Measurements from ENCODE around the gene C9orf57. TPM values are rescaled to one million over a fixed set of nuclear protein-coding genes. Genes with fewer than 3 reads are reported as not detected.
"Not testable (repeated sequence)": the region's sequence is repeated elsewhere in the genome, so short reads cannot be mapped to it uniquely, and the experiment has no call there.

Gene C9orf57
- total RNA-seq, result not detected in 2 replicates

GRCh38 chr9:72060513-72060912, at the start of gene C9orf57:
Gene C9orf57, minus strand, starts transcription at chr9:72060613. Its CDS starts 1,282 bp downstream, at chr9:72059331.
- intact Hi-C loops (cut with micrococcal nuclease), result no loop called here
- H3K27ac Mint-ChIP-seq, result no peak within 1 kb of the TSS
- no peaks in the 10 kb centered on the region for H3K9me3 Mint-ChIP-seq
- DNase-seq (ENCODE audit: low spot score), result no peak
- no peaks in the 10 kb centered on the region for H3K27me3 Mint-ChIP-seq (ENCODE audit: insufficient read depth)
- no peaks in the 10 kb centered on the region for H3K4me1 Mint-ChIP-seq (ENCODE audit: low read depth)
- H3K36me3 Mint-ChIP-seq (ENCODE audit: low read depth), result no peaks in the 10 kb centered on the region
- H3K4me3 Mint-ChIP-seq, result no peak within 1 kb of the TSS

GRCh38 chr9:72102520-72102919, 42.1 kb upstream of the C9orf57 start:
- Mint-ChIP-seq H3K4me1 (ENCODE audit: low read depth) (no peaks in the 10 kb centered on the region), H3K27me3 (ENCODE audit: insufficient read depth) (no peaks in the 10 kb centered on the region), H3K27ac (no peak overlapping the region), H3K9me3 (no peaks in the 10 kb centered on the region), H3K4me3 (no peak overlapping the region), H3K36me3 (ENCODE audit: low read depth) (no peaks in the 10 kb centered on the region)
- no peak for DNase-seq (ENCODE audit: low spot score)
- intact Hi-C loops (cut with micrococcal nuclease), result no loop called here

GRCh38 chr9:72095520-72095919, 35.1 kb upstream of the C9orf57 start:
- DNase-seq (ENCODE audit: low spot score); H3K27me3 Mint-ChIP-seq (ENCODE audit: insufficient read depth); H3K9me3 Mint-ChIP-seq; H3K4me1 Mint-ChIP-seq (ENCODE audit: low read depth); H3K27ac Mint-ChIP-seq; intact Hi-C loops (cut with micrococcal nuclease); H3K36me3 Mint-ChIP-seq (ENCODE audit: low read depth); H3K4me3 Mint-ChIP-seq: not testable (repeated sequence)

- intact Hi-C loops (cut with micrococcal nuclease), result no loop called here
- no peaks in the 10 kb centered on the region for H3K9me3 Mint-ChIP-seq
- no peaks in the 10 kb centered on the region for H3K36me3 Mint-ChIP-seq (ENCODE audit: low read depth)
- H3K4me3 Mint-ChIP-seq, result no peak overlapping the region
- H3K4me1 Mint-ChIP-seq (ENCODE audit: low read depth), result no peaks in the 10 kb centered on the region
- no peaks in the 10 kb centered on the region for H3K27me3 Mint-ChIP-seq (ENCODE audit: insufficient read depth)
- no peak for DNase-seq (ENCODE audit: low spot score)
- no peak overlapping the region for H3K27ac Mint-ChIP-seq
Measured at GRCh38 chr9:72092820-72093219, 32.4 kb upstream of the C9orf57 start.

- H3K27ac Mint-ChIP-seq, result no peak overlapping the region
- peaks cover 3% of the 10 kb centered on the region for H3K27me3 Mint-ChIP-seq (ENCODE audit: insufficient read depth)
- H3K4me1 Mint-ChIP-seq (ENCODE audit: low read depth), result no peaks in the 10 kb centered on the region
- intact Hi-C loops (cut with micrococcal nuclease), result no loop called here
- no peak overlapping the region for H3K4me3 Mint-ChIP-seq
- no peaks in the 10 kb centered on the region for H3K36me3 Mint-ChIP-seq (ENCODE audit: low read depth)
- no peak for DNase-seq (ENCODE audit: low spot score)
- no peaks in the 10 kb centered on the region for H3K9me3 Mint-ChIP-seq
Measured at GRCh38 chr9:72089451-72090130, 29.2 kb upstream of the C9orf57 start.

GRCh38 chr9:72082536-72082935, 22.1 kb upstream of the C9orf57 start:
- intact Hi-C loops (cut with micrococcal nuclease), result no loop called here
- H3K4me3 Mint-ChIP-seq, result no peak overlapping the region
- no peaks in the 10 kb centered on the region for H3K36me3 Mint-ChIP-seq (ENCODE audit: low read depth)
- no peak for DNase-seq (ENCODE audit: low spot score)
- peaks cover 3% of the 10 kb centered on the region for H3K27me3 Mint-ChIP-seq (ENCODE audit: insufficient read depth)
- no peaks in the 10 kb centered on the region for H3K9me3 Mint-ChIP-seq
- H3K27ac Mint-ChIP-seq, result no peak overlapping the region
- no peaks in the 10 kb centered on the region for H3K4me1 Mint-ChIP-seq (ENCODE audit: low read depth)

GRCh38 chr9:72074666-72075065, 14.3 kb upstream of the C9orf57 start:
- not testable (repeated sequence) for H3K27me3 Mint-ChIP-seq (ENCODE audit: insufficient read depth)

GRCh38 chr9:72065076-72065475, 4.7 kb upstream of the C9orf57 start:
- no peak for DNase-seq (ENCODE audit: low spot score)
- no peaks in the 10 kb centered on the region for H3K27me3 Mint-ChIP-seq (ENCODE audit: insufficient read depth)
- no peaks in the 10 kb centered on the region for H3K4me1 Mint-ChIP-seq (ENCODE audit: low read depth)
- H3K27ac Mint-ChIP-seq, result no peak overlapping the region
- no peaks in the 10 kb centered on the region for H3K9me3 Mint-ChIP-seq
- intact Hi-C loops (cut with micrococcal nuclease), result no loop called here
- no peak overlapping the region for H3K4me3 Mint-ChIP-seq
- no peaks in the 10 kb centered on the region for H3K36me3 Mint-ChIP-seq (ENCODE audit: low read depth)

More at GRCh38 chr9:72074666-72075065, 14.3 kb upstream of the C9orf57 start:
- H3K4me3 Mint-ChIP-seq; DNase-seq (ENCODE audit: low spot score); H3K9me3 Mint-ChIP-seq; H3K4me1 Mint-ChIP-seq (ENCODE audit: low read depth); H3K27ac Mint-ChIP-seq; intact Hi-C loops (cut with micrococcal nuclease); H3K36me3 Mint-ChIP-seq (ENCODE audit: low read depth): not testable (repeated sequence)

GRCh38 chr9:72052122-72052521, 8.3 kb downstream of the C9orf57 start:
- no peak overlapping the region for H3K27ac Mint-ChIP-seq
- no peaks in the 10 kb centered on the region for H3K4me1 Mint-ChIP-seq (ENCODE audit: low read depth)
- H3K4me3 Mint-ChIP-seq, result no peak overlapping the region

GRCh38 chr9:72048850-72049249, 11.6 kb downstream of the C9orf57 start:
- intact Hi-C loops (cut with micrococcal nuclease), result no loop called here

More at GRCh38 chr9:72052122-72052521, 8.3 kb downstream of the C9orf57 start:
- no peaks in the 10 kb centered on the region for H3K36me3 Mint-ChIP-seq (ENCODE audit: low read depth)
- H3K9me3 Mint-ChIP-seq, result no peaks in the 10 kb centered on the region
- intact Hi-C loops (cut with micrococcal nuclease), result no loop called here
- DNase-seq (ENCODE audit: low spot score), result no peak
- H3K27me3 Mint-ChIP-seq (ENCODE audit: insufficient read depth), result no peaks in the 10 kb centered on the region

GRCh38 chr9:72046630-72047456, 13.6 kb downstream of the C9orf57 start:
- H3K9me3 Mint-ChIP-seq, result no peaks in the 10 kb centered on the region
- H3K4me3 Mint-ChIP-seq, result no peak overlapping the region
- H3K36me3 Mint-ChIP-seq (ENCODE audit: low read depth), result no peaks in the 10 kb centered on the region
- intact Hi-C loops (cut with micrococcal nuclease), result no loop called here
- DNase-seq (ENCODE audit: low spot score), result no peak
- no peaks in the 10 kb centered on the region for H3K4me1 Mint-ChIP-seq (ENCODE audit: low read depth)
- H3K27me3 Mint-ChIP-seq (ENCODE audit: insufficient read depth), result peaks cover 5% of the 10 kb centered on the region
- no peak overlapping the region for H3K27ac Mint-ChIP-seq

More at GRCh38 chr9:72048850-72049249, 11.6 kb downstream of the C9orf57 start:
- Mint-ChIP-seq H3K9me3 (no peaks in the 10 kb centered on the region), H3K4me3 (no peak overlapping the region), H3K27ac (no peak overlapping the region), H3K4me1 (ENCODE audit: low read depth) (no peaks in the 10 kb centered on the region), H3K27me3 (ENCODE audit: insufficient read depth) (no peaks in the 10 kb centered on the region), H3K36me3 (ENCODE audit: low read depth) (no peaks in the 10 kb centered on the region)
- DNase-seq (ENCODE audit: low spot score), result no peak

GRCh38 chr9:72044095-72044494, 16.3 kb downstream of the C9orf57 start:
- Mint-ChIP-seq H3K9me3 (no peaks in the 10 kb centered on the region), H3K27ac (no peak overlapping the region), H3K4me3 (no peak overlapping the region), H3K36me3 (ENCODE audit: low read depth) (no peaks in the 10 kb centered on the region), H3K27me3 (ENCODE audit: insufficient read depth) (peaks cover 9% of the 10 kb centered on the region), H3K4me1 (ENCODE audit: low read depth) (peaks cover 2% of the 10 kb centered on the region)
- DNase-seq (ENCODE audit: low spot score), result no peak
- intact Hi-C loops (cut with micrococcal nuclease), result no loop called here

- no peak for DNase-seq (ENCODE audit: low spot score)
- intact Hi-C loops (cut with micrococcal nuclease), result no loop called here
- H3K27ac Mint-ChIP-seq, result no peak overlapping the region
- no peaks in the 10 kb centered on the region for H3K9me3 Mint-ChIP-seq
- peaks cover 11% of the 10 kb centered on the region for H3K27me3 Mint-ChIP-seq (ENCODE audit: insufficient read depth)
- no peaks in the 10 kb centered on the region for H3K36me3 Mint-ChIP-seq (ENCODE audit: low read depth)
- H3K4me3 Mint-ChIP-seq, result no peak overlapping the region
- H3K4me1 Mint-ChIP-seq (ENCODE audit: low read depth), result peaks cover 6% of the 10 kb centered on the region
Measured at GRCh38 chr9:72043576-72043975, 16.8 kb downstream of the C9orf57 start.
